22Rv1 (cell line): Measurements from ENCODE around the gene LHFPL2.
"Not testable (repeated sequence)": the region's sequence is repeated elsewhere in the genome, so short reads cannot be mapped to it uniquely, and the experiment has no call there.

Source experiments
- H3K27ac ChIP-seq: fragments of 450-650 bp; 2 replicates; pipeline ENCODE4 v1.5.1; 2017
- CTCF ChIP-seq: fragments of 450-650 bp; IDR thresholded peaks from 2 replicates; pipeline ENCODE4 v1.5.1; 2017; ENCODE audit warnings: mild to moderate bottlenecking
- ZFX ChIP-seq: fragments of 450-650 bp; IDR thresholded peaks from 2 replicates; pipeline ENCODE4 v1.6.1; 2017; ENCODE audit warnings: antibody characterized with exemption, borderline replicate concordance

The LHFPL2 gene

GRCh38 chr5:78669331-78669730 is 20.8 kb upstream of the LHFPL2 start:
- no peak for TF ChIP-seq ZFX
- no peak for TF ChIP-seq CTCF

DNA sequence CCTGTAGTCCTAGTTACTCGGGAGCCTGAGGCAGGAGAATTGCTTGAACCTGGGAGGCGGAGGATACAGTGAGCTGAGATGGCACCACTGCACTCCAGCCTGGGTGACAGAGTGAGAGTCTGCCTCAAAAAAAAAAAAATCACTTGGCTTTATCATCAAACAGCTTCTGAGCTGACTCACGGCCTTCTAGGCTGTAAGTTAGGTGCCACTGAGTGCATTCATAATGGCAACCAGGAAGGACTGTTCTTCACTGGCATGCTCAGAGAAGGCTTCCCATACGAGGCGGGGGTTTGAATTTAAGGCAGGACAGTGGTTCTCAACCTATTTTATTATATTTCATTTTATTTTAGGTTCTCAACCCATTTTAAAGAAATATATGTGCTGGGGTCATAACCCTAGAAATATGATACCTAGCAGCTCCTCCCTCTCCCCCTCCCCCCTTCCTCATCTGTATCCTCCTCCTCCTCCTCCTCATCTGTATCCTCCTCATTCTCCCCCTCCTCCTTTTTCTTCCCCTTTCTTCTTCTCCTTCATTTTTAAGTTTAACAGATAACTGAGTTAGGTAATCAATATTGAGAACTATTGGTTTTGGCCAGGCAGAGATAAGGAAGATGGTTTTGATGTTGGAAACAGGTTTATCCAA is 19.0 kb upstream of the LHFPL2 start:
- no peak overlapping the region for H3K27ac ChIP-seq
- TF ChIP-seq CTCF (no peak), ZFX (no peak)

More at GRCh38 chr5:78669331-78669730, 20.8 kb upstream of the LHFPL2 start:
- no peak overlapping the region for H3K27ac ChIP-seq

DNA sequence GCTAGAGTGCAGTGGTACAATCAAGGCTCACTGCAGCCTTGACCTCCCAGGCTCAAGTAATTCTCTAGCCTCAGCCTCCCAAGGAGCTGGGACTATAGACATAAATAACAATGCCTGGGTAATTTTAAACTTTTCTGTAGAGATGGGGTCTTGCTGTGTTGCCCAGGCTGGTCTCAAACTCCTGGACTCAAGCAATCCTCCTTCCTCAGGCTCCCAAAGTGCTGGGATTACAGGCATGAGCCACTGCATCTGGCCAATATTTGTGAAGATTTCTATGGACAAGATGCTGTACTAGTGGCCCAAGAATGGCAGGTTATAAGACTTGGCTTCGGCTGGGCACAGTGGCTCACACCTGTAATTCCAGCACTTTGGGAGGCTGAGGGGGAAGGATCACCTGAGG is 18.4 kb upstream of the LHFPL2 start:
- H3K27ac ChIP-seq = not testable (repeated sequence)

DNA sequence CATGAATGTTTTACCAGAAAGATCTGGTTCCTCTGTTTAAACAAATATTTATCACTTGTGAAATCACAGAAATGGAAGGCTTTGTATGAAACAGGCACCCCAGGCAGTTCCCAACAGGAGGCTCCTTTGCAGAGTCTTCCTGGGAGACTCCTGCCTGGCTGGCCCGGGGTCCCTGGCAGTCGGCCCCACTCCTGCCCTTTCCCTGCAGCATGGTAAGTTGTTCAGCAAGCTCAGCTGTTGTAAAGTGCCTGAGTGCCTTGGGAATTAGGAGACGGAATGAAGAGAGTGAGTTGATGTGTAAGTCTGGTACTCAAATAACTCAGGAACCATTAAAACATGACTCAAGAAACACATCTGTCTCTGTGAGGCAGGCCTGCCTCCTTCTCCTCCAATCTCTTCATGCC is 17.5 kb upstream of the LHFPL2 start:
- no peak overlapping the region for H3K27ac ChIP-seq
- TF ChIP-seq CTCF (no peak), ZFX (no peak)

DNA sequence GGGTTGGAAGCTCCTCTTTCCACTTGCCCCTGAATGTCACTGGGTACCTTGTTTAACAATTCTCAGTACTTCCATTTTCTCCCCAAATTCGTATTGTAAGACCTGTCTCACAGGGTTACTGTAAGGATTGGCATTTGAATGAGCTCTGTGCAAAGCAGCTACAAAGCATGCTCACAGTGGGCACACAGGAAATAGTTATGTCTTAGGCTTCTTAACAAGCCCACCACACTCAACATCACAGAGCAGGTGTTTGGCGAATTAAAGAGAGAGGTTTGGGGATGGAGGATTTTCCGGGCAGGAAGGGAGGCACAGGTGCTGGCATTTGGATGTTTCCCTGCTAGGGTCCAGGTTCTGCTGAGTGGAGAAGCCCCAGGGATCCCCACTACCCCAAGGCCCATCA is 17.0 kb upstream of the LHFPL2 start:
- H3K27ac ChIP-seq = no peak overlapping the region
- no peak for TF ChIP-seq CTCF
- no peak for TF ChIP-seq ZFX

GRCh38 chr5:78662323-78662722 is 13.8 kb upstream of the LHFPL2 start:
- TF ChIP-seq ZFX (no peak), CTCF (no peak)
- no peak overlapping the region for H3K27ac ChIP-seq

DNA sequence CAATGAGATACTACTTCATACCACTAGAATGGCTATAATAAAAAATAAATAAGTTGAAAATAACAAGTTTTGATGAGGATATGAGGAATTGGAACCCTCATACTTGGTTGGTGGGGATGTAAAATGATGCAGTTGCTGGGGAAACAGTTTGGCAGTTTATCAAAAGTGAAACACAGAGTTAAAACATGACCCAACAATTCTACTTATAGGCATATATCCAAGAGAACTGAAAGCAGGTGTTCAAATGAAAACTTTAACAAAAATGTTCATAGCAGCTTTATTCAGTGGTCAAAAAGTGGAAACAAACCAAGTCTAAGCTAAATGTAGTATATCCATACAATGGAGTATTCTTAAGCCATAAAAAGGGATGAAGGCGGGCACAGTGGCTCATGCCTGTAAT is 13.1 kb upstream of the LHFPL2 start:
- TF ChIP-seq ZFX = no peak
- H3K27ac ChIP-seq = no peak overlapping the region

GRCh38 chr5:78661044-78661443 is 12.5 kb upstream of the LHFPL2 start:
- TF ChIP-seq ZFX (no peak), CTCF (no peak)
- no peak overlapping the region for H3K27ac ChIP-seq
